ENCODE measurements around the gene MAEL.

DNA sequence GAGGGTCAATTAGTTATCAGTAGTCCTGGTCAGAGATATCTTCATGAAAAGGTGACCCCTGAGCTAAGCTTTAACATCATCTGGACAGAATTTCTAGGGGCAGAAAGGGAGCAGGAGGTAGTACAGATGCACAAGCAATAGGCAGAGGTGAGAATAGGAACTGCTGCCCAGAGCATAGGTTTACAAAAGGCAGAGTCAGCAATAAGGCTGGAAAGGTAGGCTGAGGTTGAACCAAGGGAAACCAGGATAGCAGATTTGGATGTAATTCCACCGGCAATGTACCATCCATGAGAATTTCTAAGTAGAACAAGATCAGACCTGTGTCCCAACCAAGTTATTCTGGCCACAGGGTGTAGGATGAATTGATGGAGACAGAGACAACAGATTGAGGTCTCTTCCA is 7.5 kb upstream of the MAEL start:
- TF ChIP-seq POLR2AphosphoS5 (IDR thresholded peaks at IDR 0.05) (no peak), POLR2A (IDR thresholded peaks at IDR 0.05) (no peak)
- TF ChIP-seq, protein P1, sequence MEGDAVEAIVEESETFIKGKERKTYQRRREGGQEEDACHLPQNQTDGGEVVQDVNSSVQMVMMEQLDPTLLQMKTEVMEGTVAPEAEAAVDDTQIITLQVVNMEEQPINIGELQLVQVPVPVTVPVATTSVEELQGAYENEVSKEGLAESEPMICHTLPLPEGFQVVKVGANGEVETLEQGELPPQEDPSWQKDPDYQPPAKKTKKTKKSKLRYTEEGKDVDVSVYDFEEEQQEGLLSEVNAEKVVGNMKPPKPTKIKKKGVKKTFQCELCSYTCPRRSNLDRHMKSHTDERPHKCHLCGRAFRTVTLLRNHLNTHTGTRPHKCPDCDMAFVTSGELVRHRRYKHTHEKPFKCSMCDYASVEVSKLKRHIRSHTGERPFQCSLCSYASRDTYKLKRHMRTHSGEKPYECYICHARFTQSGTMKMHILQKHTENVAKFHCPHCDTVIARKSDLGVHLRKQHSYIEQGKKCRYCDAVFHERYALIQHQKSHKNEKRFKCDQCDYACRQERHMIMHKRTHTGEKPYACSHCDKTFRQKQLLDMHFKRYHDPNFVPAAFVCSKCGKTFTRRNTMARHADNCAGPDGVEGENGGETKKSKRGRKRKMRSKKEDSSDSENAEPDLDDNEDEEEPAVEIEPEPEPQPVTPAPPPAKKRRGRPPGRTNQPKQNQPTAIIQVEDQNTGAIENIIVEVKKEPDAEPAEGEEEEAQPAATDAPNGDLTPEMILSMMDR (IDR thresholded peaks at IDR 0.05): no peak

Measured in prostate gland (tissue), 2 donors.